Measurements from ENCODE around the gene NMUR2. TPM values are rescaled to one million over a fixed set of nuclear protein-coding genes. Genes with fewer than 3 reads are reported as not detected.

The NMUR2 gene
- total RNA-seq, 4 donors from 2014 or later, result not detected

DNA sequence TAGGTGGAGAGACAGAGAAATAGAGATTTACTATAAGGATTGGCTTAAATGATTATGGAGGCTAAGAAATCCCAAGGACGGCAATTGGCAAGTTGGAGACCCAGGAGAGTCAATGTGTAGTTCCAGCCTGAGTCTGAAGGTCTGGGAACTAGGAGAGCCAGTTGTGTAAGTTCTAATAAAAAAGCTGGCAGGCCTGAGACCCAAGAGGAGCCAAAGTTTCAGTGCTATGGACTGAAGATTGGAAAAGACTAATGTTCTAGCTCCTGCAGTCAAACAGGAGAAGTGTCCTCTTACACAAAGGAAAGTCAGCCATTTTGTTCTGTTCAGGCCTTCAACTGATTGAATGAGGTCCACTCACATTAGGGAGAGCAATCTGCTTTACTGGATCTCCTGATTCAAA is 50.0 kb downstream of the NMUR2 start:
- H3K9me3 ChIP-seq, result no peaks in the 10 kb centered on the region
- H3K4me1 ChIP-seq, result no peaks in the 10 kb centered on the region
- no peak overlapping the region for H3K27ac ChIP-seq
- H3K27me3 ChIP-seq, result no peaks in the 10 kb centered on the region
- no peaks in the 10 kb centered on the region for H3K36me3 ChIP-seq
- WGBS, 2 donors, result 3 to 61% methylated on average over 1 of the region's 1 CpG
- H3K4me3 ChIP-seq, result no peak overlapping the region
- DNase-seq (ENCODE audit: low spot score in 2 of 2), result no peak
- no peak for TF ChIP-seq POLR2A (IDR thresholded peaks at IDR 0.05)
- TF ChIP-seq, protein P1, sequence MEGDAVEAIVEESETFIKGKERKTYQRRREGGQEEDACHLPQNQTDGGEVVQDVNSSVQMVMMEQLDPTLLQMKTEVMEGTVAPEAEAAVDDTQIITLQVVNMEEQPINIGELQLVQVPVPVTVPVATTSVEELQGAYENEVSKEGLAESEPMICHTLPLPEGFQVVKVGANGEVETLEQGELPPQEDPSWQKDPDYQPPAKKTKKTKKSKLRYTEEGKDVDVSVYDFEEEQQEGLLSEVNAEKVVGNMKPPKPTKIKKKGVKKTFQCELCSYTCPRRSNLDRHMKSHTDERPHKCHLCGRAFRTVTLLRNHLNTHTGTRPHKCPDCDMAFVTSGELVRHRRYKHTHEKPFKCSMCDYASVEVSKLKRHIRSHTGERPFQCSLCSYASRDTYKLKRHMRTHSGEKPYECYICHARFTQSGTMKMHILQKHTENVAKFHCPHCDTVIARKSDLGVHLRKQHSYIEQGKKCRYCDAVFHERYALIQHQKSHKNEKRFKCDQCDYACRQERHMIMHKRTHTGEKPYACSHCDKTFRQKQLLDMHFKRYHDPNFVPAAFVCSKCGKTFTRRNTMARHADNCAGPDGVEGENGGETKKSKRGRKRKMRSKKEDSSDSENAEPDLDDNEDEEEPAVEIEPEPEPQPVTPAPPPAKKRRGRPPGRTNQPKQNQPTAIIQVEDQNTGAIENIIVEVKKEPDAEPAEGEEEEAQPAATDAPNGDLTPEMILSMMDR (IDR thresholded peaks at IDR 0.05), result no peak
- no peak for TF ChIP-seq EP300 (IDR thresholded peaks at IDR 0.05)

DNA sequence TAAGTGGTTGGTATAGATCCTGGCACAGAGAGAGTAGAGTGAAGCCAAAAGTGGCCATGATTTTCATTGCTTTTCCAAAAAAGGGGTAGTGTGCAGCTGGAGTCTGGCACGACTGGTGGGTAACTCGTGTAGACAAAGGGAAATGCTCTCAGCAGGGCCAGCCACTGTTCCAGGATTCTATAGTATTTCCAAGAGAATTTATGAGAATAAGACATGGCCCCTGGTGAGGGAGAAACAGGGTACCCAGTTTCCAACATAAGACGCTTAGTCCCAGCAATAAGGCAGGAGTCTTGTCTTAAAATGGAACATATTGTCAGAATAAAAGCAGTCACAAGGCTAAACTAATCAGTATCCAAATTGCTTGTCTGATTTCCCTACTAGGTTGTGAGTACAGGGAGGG is 52.1 kb downstream of the NMUR2 start:
- WGBS, 2 donors, result 73 to 80% methylated on average over 3 of the region's 3 CpGs
- H3K4me1 ChIP-seq, result no peaks in the 10 kb centered on the region
- no peak for DNase-seq (ENCODE audit: low spot score in 2 of 2)
- H3K27ac ChIP-seq, result no peak overlapping the region
- TF ChIP-seq, protein P1 (IDR thresholded peaks at IDR 0.05), result no peak
- no peak for TF ChIP-seq EP300 (IDR thresholded peaks at IDR 0.05)
- no peak for TF ChIP-seq POLR2A (IDR thresholded peaks at IDR 0.05)
- no peaks in the 10 kb centered on the region for H3K9me3 ChIP-seq
- H3K27me3 ChIP-seq, result no peaks in the 10 kb centered on the region
- H3K4me3 ChIP-seq, result no peak overlapping the region
- no peaks in the 10 kb centered on the region for H3K36me3 ChIP-seq

DNA sequence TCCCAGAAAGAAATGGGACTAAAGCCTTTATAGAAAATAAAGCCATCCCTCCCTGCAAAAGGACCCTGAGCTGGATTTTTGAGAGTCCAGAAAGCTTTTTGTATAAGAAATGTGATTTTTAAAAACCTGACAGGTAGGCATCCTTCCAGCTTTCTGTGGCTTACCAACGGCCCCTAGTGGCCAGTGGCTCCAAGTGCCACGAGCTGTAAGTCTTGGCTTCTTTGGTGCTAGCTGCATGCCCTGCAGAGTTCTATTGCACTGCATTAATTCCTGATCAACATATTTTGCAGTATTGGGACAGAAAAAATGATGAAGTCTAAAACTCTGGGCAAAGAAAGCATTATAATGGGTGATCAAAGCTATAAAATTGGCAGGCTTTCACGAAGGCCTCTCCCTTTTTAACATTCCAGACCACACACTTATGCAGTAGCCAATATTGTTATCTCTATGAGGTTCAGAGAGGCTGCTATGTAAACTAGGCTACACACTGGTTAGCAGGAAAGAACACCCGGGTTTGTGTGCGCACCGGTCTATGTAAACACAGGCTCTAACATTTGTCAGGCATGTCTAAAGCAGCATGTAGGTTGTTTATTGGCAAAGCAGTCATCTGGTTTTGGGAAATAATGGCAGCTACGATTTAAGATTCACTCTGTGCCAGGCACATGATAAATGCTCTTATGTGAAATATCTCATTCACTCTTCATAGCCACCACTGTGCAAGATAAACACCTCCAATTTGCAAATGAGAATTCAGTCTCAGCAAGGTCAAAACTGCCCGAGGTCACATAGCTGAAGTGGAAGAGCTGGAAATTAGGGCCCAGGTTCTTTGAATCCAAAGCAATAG is 55.2 kb downstream of the NMUR2 start:
- TF ChIP-seq, protein P1 (IDR thresholded peaks at IDR 0.05), result peak; percentile 26 to 53 (median 44)
- TF ChIP-seq EP300 (IDR thresholded peaks at IDR 0.05), result no peak
- Histone ChIP-seq H3K27me3 (no peaks in the 10 kb centered on the region), H3K9me3 (no peaks in the 10 kb centered on the region), H3K4me3 (no peak overlapping the region), H3K4me1 (no peaks in the 10 kb centered on the region), H3K27ac (no peak overlapping the region), H3K36me3 (no peaks in the 10 kb centered on the region)
- no peak for DNase-seq (ENCODE audit: low spot score in 2 of 2)
- 38 to 42% methylated on average over 8 of the region's 8 CpGs for WGBS, 2 donors

Measured in tibial nerve (tissue), 4 donors.